ENCODE results near the gene AGBL1.

Gene AGBL1

GRCh38 chr15:86837294-86838061, 757.8 kb downstream of the AGBL1 start:
- WGBS: 74% methylated on average over 4 of the region's 4 CpGs
- Histone ChIP-seq H3K9me3 (ENCODE audit: insufficient read depth, low read depth, low read length) (no peaks in the 10 kb centered on the region), H3K36me3 (ENCODE audit: insufficient read depth, low read length) (no peaks in the 10 kb centered on the region), H3K27ac (ENCODE audit: low read depth, low read length) (no peak overlapping the region), H3K4me1 (ENCODE audit: insufficient read depth, low read length) (peaks cover 8% of the 10 kb centered on the region), H3K27me3 (ENCODE audit: insufficient read depth, low read length) (no peaks in the 10 kb centered on the region), H3K4me3 (ENCODE audit: low read length) (no peak overlapping the region), H3K9ac (ENCODE audit: low read depth, low read length) (no peak overlapping the region)

- WGBS: 89% methylated on average over 3 of the region's 3 CpGs
- H3K9ac ChIP-seq (ENCODE audit: low read depth, low read length): no peak overlapping the region
- H3K4me1 ChIP-seq (ENCODE audit: insufficient read depth, low read length): peaks cover 8% of the 10 kb centered on the region
- H3K27ac ChIP-seq (ENCODE audit: low read depth, low read length): no peak overlapping the region
- H3K4me3 ChIP-seq (ENCODE audit: low read length): no peak overlapping the region
- H3K27me3 ChIP-seq (ENCODE audit: insufficient read depth, low read length): no peaks in the 10 kb centered on the region
- H3K9me3 ChIP-seq (ENCODE audit: insufficient read depth, low read depth, low read length): no peaks in the 10 kb centered on the region
- no peaks in the 10 kb centered on the region for H3K36me3 ChIP-seq (ENCODE audit: insufficient read depth, low read length)
Observed at GRCh38 chr15:86839502-86839901, 759.8 kb downstream of the AGBL1 start.

GRCh38 chr15:86840996-86841395, 761.3 kb downstream of the AGBL1 start:
- Histone ChIP-seq H3K27me3 (ENCODE audit: insufficient read depth, low read length) (no peaks in the 10 kb centered on the region), H3K4me3 (ENCODE audit: low read length) (no peak overlapping the region), H3K36me3 (ENCODE audit: insufficient read depth, low read length) (no peaks in the 10 kb centered on the region), H3K9ac (ENCODE audit: low read depth, low read length) (no peak overlapping the region), H3K4me1 (ENCODE audit: insufficient read depth, low read length) (peaks cover 8% of the 10 kb centered on the region), H3K27ac (ENCODE audit: low read depth, low read length) (no peak overlapping the region), H3K9me3 (ENCODE audit: insufficient read depth, low read depth, low read length) (no peaks in the 10 kb centered on the region)
- 100% methylated on average over 1 of the region's 2 CpGs for WGBS

- H3K27me3 ChIP-seq (ENCODE audit: insufficient read depth, low read length): no peaks in the 10 kb centered on the region
- H3K9me3 ChIP-seq (ENCODE audit: insufficient read depth, low read depth, low read length): no peaks in the 10 kb centered on the region
- H3K9ac ChIP-seq (ENCODE audit: low read depth, low read length): no peak overlapping the region
- no peak overlapping the region for H3K4me3 ChIP-seq (ENCODE audit: low read length)
- 100% methylated on average over 1 of the region's 1 CpG for WGBS
- no peak overlapping the region for H3K27ac ChIP-seq (ENCODE audit: low read depth, low read length)
- H3K4me1 ChIP-seq (ENCODE audit: insufficient read depth, low read length): peaks cover 7% of the 10 kb centered on the region
- no peaks in the 10 kb centered on the region for H3K36me3 ChIP-seq (ENCODE audit: insufficient read depth, low read length)
Observed at GRCh38 chr15:86842199-86842598, 762.5 kb downstream of the AGBL1 start.

- Histone ChIP-seq H3K36me3 (ENCODE audit: insufficient read depth, low read length) (no peaks in the 10 kb centered on the region), H3K27ac (ENCODE audit: low read depth, low read length) (no peak overlapping the region), H3K4me1 (ENCODE audit: insufficient read depth, low read length) (no peaks in the 10 kb centered on the region), H3K9me3 (ENCODE audit: insufficient read depth, low read depth, low read length) (no peaks in the 10 kb centered on the region), H3K27me3 (ENCODE audit: insufficient read depth, low read length) (no peaks in the 10 kb centered on the region), H3K9ac (ENCODE audit: low read depth, low read length) (no peak overlapping the region), H3K4me3 (ENCODE audit: low read length) (no peak overlapping the region)
- 100% methylated on average over 2 of the region's 2 CpGs for WGBS
Observed at GRCh38 chr15:86846036-86846435, 766.4 kb downstream of the AGBL1 start.

- no peaks in the 10 kb centered on the region for H3K36me3 ChIP-seq (ENCODE audit: insufficient read depth, low read length)
- no peak overlapping the region for H3K9ac ChIP-seq (ENCODE audit: low read depth, low read length)
- no peak overlapping the region for H3K27ac ChIP-seq (ENCODE audit: low read depth, low read length)
- WGBS: 93% methylated on average over 5 of the region's 5 CpGs
- no peak overlapping the region for H3K4me3 ChIP-seq (ENCODE audit: low read length)
- no peaks in the 10 kb centered on the region for H3K9me3 ChIP-seq (ENCODE audit: insufficient read depth, low read depth, low read length)
- H3K27me3 ChIP-seq (ENCODE audit: insufficient read depth, low read length): no peaks in the 10 kb centered on the region
- no peaks in the 10 kb centered on the region for H3K4me1 ChIP-seq (ENCODE audit: insufficient read depth, low read length)
Observed at GRCh38 chr15:86849136-86849535, 769.5 kb downstream of the AGBL1 start.

- WGBS: 95% methylated on average over 6 of the region's 6 CpGs
- Histone ChIP-seq H3K4me3 (ENCODE audit: low read length) (no peak overlapping the region), H3K27me3 (ENCODE audit: insufficient read depth, low read length) (no peaks in the 10 kb centered on the region), H3K9me3 (ENCODE audit: insufficient read depth, low read depth, low read length) (no peaks in the 10 kb centered on the region), H3K36me3 (ENCODE audit: insufficient read depth, low read length) (no peaks in the 10 kb centered on the region), H3K9ac (ENCODE audit: low read depth, low read length) (no peak overlapping the region), H3K4me1 (ENCODE audit: insufficient read depth, low read length) (no peaks in the 10 kb centered on the region), H3K27ac (ENCODE audit: low read depth, low read length) (no peak overlapping the region)
Observed at GRCh38 chr15:86849558-86850285, 770.1 kb downstream of the AGBL1 start.

GRCh38 chr15:86850939-86851338, 771.3 kb downstream of the AGBL1 start:
- Histone ChIP-seq H3K36me3 (ENCODE audit: insufficient read depth, low read length) (no peaks in the 10 kb centered on the region), H3K27ac (ENCODE audit: low read depth, low read length) (no peak overlapping the region), H3K9ac (ENCODE audit: low read depth, low read length) (no peak overlapping the region), H3K4me1 (ENCODE audit: insufficient read depth, low read length) (no peaks in the 10 kb centered on the region), H3K9me3 (ENCODE audit: insufficient read depth, low read depth, low read length) (no peaks in the 10 kb centered on the region), H3K4me3 (ENCODE audit: low read length) (no peak overlapping the region), H3K27me3 (ENCODE audit: insufficient read depth, low read length) (no peaks in the 10 kb centered on the region)
- no CpG with 5 or more reads among the region's 1 CpG for WGBS

- H3K9me3 ChIP-seq (ENCODE audit: insufficient read depth, low read depth, low read length): no peaks in the 10 kb centered on the region
- H3K27me3 ChIP-seq (ENCODE audit: insufficient read depth, low read length): no peaks in the 10 kb centered on the region
- H3K4me3 ChIP-seq (ENCODE audit: low read length): no peak overlapping the region
- H3K36me3 ChIP-seq (ENCODE audit: insufficient read depth, low read length): no peaks in the 10 kb centered on the region
- no peak overlapping the region for H3K27ac ChIP-seq (ENCODE audit: low read depth, low read length)
- no peaks in the 10 kb centered on the region for H3K4me1 ChIP-seq (ENCODE audit: insufficient read depth, low read length)
- WGBS: 90% methylated on average over 2 of the region's 2 CpGs
- H3K9ac ChIP-seq (ENCODE audit: low read depth, low read length): no peak overlapping the region
Observed at GRCh38 chr15:86852741-86853140, 773.1 kb downstream of the AGBL1 start.

GRCh38 chr15:86854176-86854575, 774.5 kb downstream of the AGBL1 start:
- Histone ChIP-seq H3K9me3 (ENCODE audit: insufficient read depth, low read depth, low read length) (no peaks in the 10 kb centered on the region), H3K4me3 (ENCODE audit: low read length) (no peak overlapping the region), H3K36me3 (ENCODE audit: insufficient read depth, low read length) (no peaks in the 10 kb centered on the region), H3K27me3 (ENCODE audit: insufficient read depth, low read length) (no peaks in the 10 kb centered on the region), H3K9ac (ENCODE audit: low read depth, low read length) (no peak overlapping the region), H3K4me1 (ENCODE audit: insufficient read depth, low read length) (no peaks in the 10 kb centered on the region), H3K27ac (ENCODE audit: low read depth, low read length) (no peak overlapping the region)
- 95% methylated on average over 1 of the region's 1 CpG for WGBS

GRCh38 chr15:86855307-86856291, 775.9 kb downstream of the AGBL1 start:
- Histone ChIP-seq H3K27ac (ENCODE audit: low read depth, low read length) (no peak overlapping the region), H3K4me3 (ENCODE audit: low read length) (no peak overlapping the region), H3K36me3 (ENCODE audit: insufficient read depth, low read length) (no peaks in the 10 kb centered on the region), H3K27me3 (ENCODE audit: insufficient read depth, low read length) (no peaks in the 10 kb centered on the region), H3K9me3 (ENCODE audit: insufficient read depth, low read depth, low read length) (no peaks in the 10 kb centered on the region), H3K4me1 (ENCODE audit: insufficient read depth, low read length) (no peaks in the 10 kb centered on the region), H3K9ac (ENCODE audit: low read depth, low read length) (no peak overlapping the region)
- 84% methylated on average over 8 of the region's 8 CpGs for WGBS
